Small intestine (tissue), 7 donors: Measurements from ENCODE around the gene LZTS2. TPM values are rescaled to one million over a fixed set of nuclear protein-coding genes. Genes with fewer than 3 reads are reported as not detected.
"Not testable (repeated sequence)": the region's sequence is repeated elsewhere in the genome, so short reads cannot be mapped to it uniquely, and the experiment has no call there.

Experiments used
- DNase-seq, 2 donors: peaks; one replicate each; pipeline versions ENCODE4 v3.0.0 to v3.0.0-alpha.2; 2013
- FAIRE-seq: peaks from 2 replicates; lab custom pipeline; 2012; peaks lifted over from hg19 to GRCh38; lab: Jason Lieb, UNC
- H3K27ac ChIP-seq, 3 donors: one replicate each; pipeline ENCODE4 v1.5.1; 2013; ENCODE audit warnings: low read length in 2 of 3, mild to moderate bottlenecking in 2 of 3, control low read depth in 1 of 3, inconsistent platforms in 1 of 3, low read depth in 1 of 3, moderate library complexity in 1 of 3
- H3K27me3 ChIP-seq, 3 donors: one replicate each; pipeline ENCODE4 v1.6.1; 2013; ENCODE audit warnings: low read length in 3 of 3, inconsistent platforms in 1 of 3; ENCODE audit not compliant: control insufficient read depth in 3 of 3, insufficient read depth in 3 of 3
- H3K36me3 ChIP-seq, 3 donors: one replicate each; pipeline ENCODE4 v1.6.1; 2013; ENCODE audit warnings: low read length in 3 of 3, inconsistent platforms in 1 of 3, low read depth in 1 of 3, mild to moderate bottlenecking in 1 of 3, moderate library complexity in 1 of 3; ENCODE audit not compliant: control insufficient read depth in 3 of 3, insufficient read depth in 2 of 3
- H3K4me1 ChIP-seq, 3 donors: one replicate each; pipeline ENCODE4 v1.6.1; 2013; ENCODE audit warnings: low read length in 2 of 3, inconsistent platforms in 1 of 3, low read depth in 1 of 3, mild to moderate bottlenecking in 1 of 3, moderate library complexity in 1 of 3; ENCODE audit not compliant: control insufficient read depth in 3 of 3, insufficient read depth in 2 of 3
- H3K4me3 ChIP-seq, 3 donors: one replicate each; pipeline ENCODE4 v1.5.1; 2013; ENCODE audit warnings: low read length in 3 of 3, control low read depth in 1 of 3, inconsistent platforms in 1 of 3, low read depth in 1 of 3, mild to moderate bottlenecking in 1 of 3, moderate library complexity in 1 of 3
- H3K9me3 ChIP-seq, 2 donors: one replicate each; pipeline ENCODE4 v1.6.1; 2013; ENCODE audit warnings: low read depth in 1 of 2, low read length in 1 of 2; ENCODE audit not compliant: control insufficient read depth in 2 of 2, insufficient read depth in 1 of 2
- WGBS, 3 donors: extraction: QIAGEN DNeasy Blood & Tissue Kit; methylation state at CpG; one replicate each; pipeline ENCODE4 v1.1.7; 2013; 5-methylcytosine and 5-hydroxymethylcytosine counted together
- polyA plus RNA-seq, 4 donors: library from polyadenylated mRNA; stranded (reverse) in 3 of 4; unstranded in 1 of 4; fragments of 200-250 nt in 3 of 4; fragments of 120-200 nt in 1 of 4; gene quantifications; one replicate each; pipeline versions ENCODE4 v1.2.1 to v1.2.3, GENCODE V29; 2013
- donor health status: healthy with polysubstance abuse.
- donor health status: control.
- donor health status: control.
- donor health status: Bipolar disorder and iron deficiency.
- donor health status: healthy.

Gene LZTS2
- polyA plus RNA-seq, 4 donors, result 13.6 to 59.6 (median 29.0) TPM

- Histone ChIP-seq H3K9me3 (no peaks in the 10 kb centered on the region), H3K27me3 (no peaks in the 10 kb centered on the region), H3K27ac (peak overlapping the region in 1 of 3 donors; percentile 95), H3K4me3 (no peak overlapping the region), H3K36me3 (peaks cover under 1 to 56% (median 5%) of the 10 kb centered on the region in 3 donors), H3K4me1 (peaks cover 0 to 41% (median 5%) of the 10 kb centered on the region in 3 donors)
- 89 to 93% (median 90%) methylated on average over 6 of the region's 6 CpGs for WGBS, 3 donors
- FAIRE-seq, result no peak
- no peak for DNase-seq
These were observed 26.6 kb upstream of the LZTS2 start for GRCh38 chr10:100972904-100973535.

GRCh38 chr10:100975397-100975796 lies 24.2 kb upstream of the LZTS2 start:
- not testable (repeated sequence) for DNase-seq, H3K9me3 ChIP-seq, H3K27me3 ChIP-seq, H3K27ac ChIP-seq, FAIRE-seq, H3K4me3 ChIP-seq
- peaks cover 0 to 31% (median 5%) of the 10 kb centered on the region in 3 donors for H3K4me1 ChIP-seq
- peaks cover 7 to 79% (median 8%) of the 10 kb centered on the region in 3 donors for H3K36me3 ChIP-seq
- WGBS, 3 donors, result 84 to 92% (median 85%) methylated on average over 8 of the region's 8 CpGs

GRCh38 chr10:100976906-100977305 lies 22.7 kb upstream of the LZTS2 start:
- DNase-seq (no peak), FAIRE-seq (no peak)
- H3K27me3 ChIP-seq, result no peaks in the 10 kb centered on the region
- H3K36me3 ChIP-seq, result peaks cover 9 to 86% (median 11%) of the 10 kb centered on the region in 3 donors
- H3K27ac ChIP-seq, result no peak overlapping the region
- no peak overlapping the region for H3K4me3 ChIP-seq
- H3K4me1 ChIP-seq, result peaks cover 0 to 16% (median 5%) of the 10 kb centered on the region in 3 donors
- WGBS, 3 donors, result 63 to 82% (median 75%) methylated on average over 3 of the region's 3 CpGs
- no peaks in the 10 kb centered on the region for H3K9me3 ChIP-seq

GRCh38 chr10:100977436-100977835 lies 22.2 kb upstream of the LZTS2 start:
- peaks cover 9 to 86% (median 11%) of the 10 kb centered on the region in 3 donors for H3K36me3 ChIP-seq
- H3K27me3 ChIP-seq, result no peaks in the 10 kb centered on the region
- H3K27ac ChIP-seq, result no peak overlapping the region
- peaks cover 0 to 11% (median 1%) of the 10 kb centered on the region in 3 donors for H3K4me1 ChIP-seq
- no peak overlapping the region for H3K4me3 ChIP-seq
- no peaks in the 10 kb centered on the region for H3K9me3 ChIP-seq
- WGBS, 3 donors, result 84 to 89% (median 85%) methylated on average over 6 of the region's 6 CpGs
- DNase-seq (no peak), FAIRE-seq (no peak)

GRCh38 chr10:100978121-100978900 lies 21.3 kb upstream of the LZTS2 start:
- no peak for FAIRE-seq
- Histone ChIP-seq H3K4me3 (no peak overlapping the region), H3K9me3 (no peaks in the 10 kb centered on the region), H3K27me3 (no peaks in the 10 kb centered on the region), H3K36me3 (peaks cover 9 to 86% (median 11%) of the 10 kb centered on the region in 3 donors), H3K27ac (no peak overlapping the region), H3K4me1 (peaks cover 0 to 2% (median 0%) of the 10 kb centered on the region in 3 donors)
- 85 to 92% (median 89%) methylated on average over 13 of the region's 13 CpGs for WGBS, 3 donors
- no peak for DNase-seq

GRCh38 chr10:100978901-100979195 lies 20.8 kb upstream of the LZTS2 start:
- 81 to 84% (median 82%) methylated on average over 10 of the region's 10 CpGs for WGBS, 3 donors
- H3K4me1 ChIP-seq, result no peaks in the 10 kb centered on the region
- H3K4me3 ChIP-seq, result no peak overlapping the region
- FAIRE-seq (no peak), DNase-seq (no peak)
- peaks cover 8 to 86% (median 11%) of the 10 kb centered on the region in 3 donors for H3K36me3 ChIP-seq
- H3K27me3 ChIP-seq, result no peaks in the 10 kb centered on the region
- no peaks in the 10 kb centered on the region for H3K9me3 ChIP-seq
- no peak overlapping the region for H3K27ac ChIP-seq

- Histone ChIP-seq H3K4me3 (no peak overlapping the region), H3K4me1 (no peaks in the 10 kb centered on the region), H3K27ac (no peak overlapping the region), H3K36me3 (peaks cover 8 to 87% (median 12%) of the 10 kb centered on the region in 3 donors), H3K9me3 (no peaks in the 10 kb centered on the region), H3K27me3 (no peaks in the 10 kb centered on the region)
- no peak for FAIRE-seq
- WGBS, 3 donors, result 92 to 93% (median 93%) methylated on average over 16 of the region's 16 CpGs
- no peak for DNase-seq
These were observed 19.8 kb upstream of the LZTS2 start for GRCh38 chr10:100979791-100980272.

GRCh38 chr10:100980311-100980710 lies 19.3 kb upstream of the LZTS2 start:
- no peak for DNase-seq
- no peak for FAIRE-seq
- Histone ChIP-seq H3K4me3 (no peak overlapping the region), H3K4me1 (peaks cover 0 to 3% (median 0%) of the 10 kb centered on the region in 3 donors), H3K9me3 (no peaks in the 10 kb centered on the region), H3K36me3 (peaks cover 8 to 89% (median 13%) of the 10 kb centered on the region in 3 donors), H3K27me3 (no peaks in the 10 kb centered on the region), H3K27ac (no peak overlapping the region)
- WGBS, 3 donors, result 90 to 97% (median 94%) methylated on average over 2 of the region's 2 CpGs
